DLD1 (cell line): ENCODE measurements around the gene TRAF2.

Source experiments
- in situ Hi-C: cut with HindIII; loops from 2 replicates; pipeline ENCODE4 v1.10.0; 2017; ENCODE audit warnings: low sequenced_read_pairs

TRAF2 gene

DNA sequence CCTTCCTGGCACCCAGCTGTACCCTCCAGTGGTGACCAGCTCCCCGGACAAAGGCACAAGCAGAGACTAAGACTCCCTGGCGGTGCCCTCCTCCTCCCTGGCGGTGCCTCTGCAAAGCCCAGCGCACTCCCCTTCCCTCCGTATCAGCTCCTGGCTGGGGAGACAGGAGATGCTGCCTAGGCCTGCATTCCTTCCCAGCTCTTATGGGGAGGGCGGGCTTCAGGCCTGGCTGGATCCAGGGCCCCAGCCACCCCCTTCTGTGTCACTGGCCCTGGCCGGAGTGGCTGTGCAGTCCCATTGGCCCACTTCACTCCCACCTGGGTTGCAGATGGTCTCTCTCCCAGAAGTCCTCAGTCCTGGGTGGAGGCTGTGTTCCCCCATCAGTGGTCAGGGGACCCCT is 72.2 kb downstream of the TRAF2 start:
- in situ Hi-C loops = no loop called here

DNA sequence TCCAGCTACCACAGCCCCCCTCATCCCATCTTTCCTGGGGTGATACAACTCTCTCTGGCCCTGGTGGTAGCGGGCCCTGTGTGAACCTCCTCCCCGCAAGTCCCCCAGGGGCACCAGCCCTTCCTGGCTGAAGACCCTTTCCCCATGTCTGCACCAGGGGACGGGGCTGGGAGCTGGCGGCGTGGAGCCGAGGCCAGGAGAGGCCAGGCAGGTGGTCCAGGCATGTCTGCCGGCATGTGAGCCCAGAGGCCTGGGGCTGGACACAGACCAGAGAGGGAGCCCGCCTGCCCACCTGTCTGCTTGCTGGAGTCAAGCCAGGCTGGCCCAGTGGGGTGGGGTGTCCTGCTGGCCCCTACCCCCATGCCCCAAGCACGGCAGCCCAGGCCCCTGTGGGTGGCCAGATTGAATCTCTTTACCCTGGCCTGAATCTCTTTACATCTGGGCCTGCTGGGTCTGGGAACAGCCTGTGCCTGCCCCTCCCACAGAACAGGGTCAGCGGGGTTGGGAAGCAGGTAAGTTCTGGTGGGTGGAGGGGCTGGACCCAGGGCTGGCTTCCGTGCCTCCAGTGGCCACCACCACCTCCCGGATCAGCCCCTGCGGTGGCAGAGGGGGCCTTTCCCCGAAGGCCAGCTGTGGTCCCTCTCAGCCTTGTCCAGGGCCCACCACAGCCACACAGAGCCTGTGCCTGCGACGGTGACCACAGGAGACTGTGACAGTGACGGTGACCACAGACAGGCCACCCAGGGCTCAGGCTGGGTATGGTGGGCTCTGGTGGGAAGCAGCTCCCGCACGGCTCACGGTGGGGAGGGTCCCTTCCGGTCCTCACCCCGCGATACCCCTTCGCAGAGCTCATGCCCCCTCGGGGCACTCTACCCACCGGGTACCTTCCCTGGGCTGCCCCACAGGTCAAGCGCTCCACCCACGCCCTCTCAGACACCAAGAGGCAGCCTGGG is 72.9 kb downstream of the TRAF2 start:
- in situ Hi-C loops = no loop called here

DNA sequence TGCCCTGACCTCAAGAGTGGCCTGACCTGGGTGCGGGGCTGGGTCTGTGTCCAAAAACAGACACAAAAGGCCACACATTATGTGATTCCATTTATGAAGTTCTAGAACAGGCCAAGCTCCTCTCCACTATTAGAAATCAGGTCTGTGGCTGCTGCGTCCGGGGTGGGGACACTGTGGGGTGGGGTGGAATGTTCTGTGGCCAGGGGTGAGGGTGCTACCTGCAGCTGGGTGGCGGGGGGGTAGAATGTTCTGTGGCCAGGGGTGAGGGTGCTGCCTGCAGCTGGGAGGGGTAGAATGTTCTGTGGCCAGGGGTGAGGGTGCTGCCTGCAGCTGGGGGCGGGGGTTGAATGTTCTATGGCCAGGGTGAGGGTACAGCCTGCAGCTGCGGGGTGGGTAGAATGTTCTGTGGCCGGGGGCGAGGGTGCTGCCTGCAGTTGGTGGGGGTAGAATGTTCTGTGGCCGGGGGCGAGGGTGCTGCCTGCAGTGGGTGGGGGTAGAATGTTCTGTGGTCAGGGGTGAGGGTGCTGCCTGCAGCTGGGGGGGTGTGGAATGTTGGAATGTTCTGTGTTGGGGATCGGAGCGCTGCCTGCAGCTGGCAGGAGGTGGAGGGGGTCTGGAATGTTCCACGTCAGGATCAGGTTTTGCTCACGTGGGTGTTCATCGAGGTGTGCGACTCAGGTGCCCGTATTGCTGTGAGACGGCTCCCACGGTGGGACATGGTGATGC is 74.1 kb downstream of the TRAF2 start:
- in situ Hi-C loops = no loop called here

- in situ Hi-C loops = no loop called here
Measured at GRCh38 chr9:136960938-136961275, 74.6 kb downstream of the TRAF2 start.

- in situ Hi-C loops = no loop called here
Measured at GRCh38 chr9:136961279-136962065, 75.2 kb downstream of the TRAF2 start.

DNA sequence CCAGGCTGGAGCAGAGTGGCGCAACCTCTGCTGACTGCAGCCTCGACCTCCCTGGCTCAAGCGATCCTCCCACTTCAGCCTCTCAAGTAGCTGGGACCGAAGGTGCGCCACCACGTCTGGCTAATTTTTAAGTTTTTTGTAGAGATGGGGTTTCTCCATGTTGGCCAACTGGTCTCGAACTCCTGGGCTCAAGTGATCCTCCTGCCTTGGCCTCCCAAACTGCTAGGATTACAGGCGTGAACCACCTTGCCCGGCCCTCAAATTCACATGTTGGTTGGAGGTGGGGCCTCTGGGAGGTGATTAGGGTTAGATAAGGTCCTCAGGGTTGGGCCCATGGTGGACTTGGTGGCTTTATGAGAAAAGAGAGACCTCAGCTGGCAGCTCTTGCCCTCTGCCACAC is 75.8 kb downstream of the TRAF2 start:
- in situ Hi-C loops = no loop called here

DNA sequence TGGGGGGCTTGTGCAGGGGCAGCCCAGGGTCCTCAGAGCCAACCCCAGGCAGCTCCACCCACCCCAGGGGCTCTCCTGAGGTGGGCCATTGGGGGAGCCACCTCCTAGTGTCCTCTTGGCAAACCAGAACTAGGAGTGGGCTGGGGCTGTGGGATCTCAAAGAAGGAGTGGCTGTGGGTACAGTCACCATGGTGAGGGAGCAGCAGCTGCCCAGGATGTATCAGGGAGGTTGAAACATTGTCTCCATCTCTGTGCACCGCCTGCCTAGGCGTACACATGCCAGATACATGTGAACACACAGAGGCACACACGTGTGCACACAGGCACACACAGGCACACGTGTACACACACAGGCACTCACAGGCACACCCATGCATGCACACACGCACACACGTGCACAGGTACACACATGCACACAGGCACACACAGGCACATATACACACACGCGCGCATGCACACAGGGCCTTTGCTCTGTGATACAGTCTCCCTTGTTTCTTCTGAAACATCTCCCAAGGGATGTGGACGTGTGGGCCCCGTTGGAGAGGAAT is 76.5 kb downstream of the TRAF2 start:
- in situ Hi-C loops = no loop called here

DNA sequence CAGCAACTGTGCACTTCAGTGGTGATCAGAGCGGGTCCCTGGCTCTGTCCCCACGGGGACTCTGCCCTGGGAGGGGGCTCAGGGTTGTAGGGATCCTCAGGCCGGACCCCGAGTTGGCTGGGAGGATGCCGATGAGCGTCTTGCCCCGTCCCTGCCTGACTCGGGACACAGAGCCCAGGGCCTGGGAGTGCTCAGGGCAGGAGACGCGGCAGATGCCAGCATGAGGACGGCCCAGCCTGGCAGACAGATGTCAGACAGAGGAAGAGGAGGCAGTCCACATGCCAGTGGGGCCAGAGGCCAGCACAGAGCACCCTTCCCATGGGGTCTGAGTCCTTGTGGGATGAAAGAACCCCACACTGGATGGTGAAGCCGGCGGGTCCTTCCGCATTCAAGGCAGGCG is 77.0 kb downstream of the TRAF2 start:
- in situ Hi-C loops = no loop called here

DNA sequence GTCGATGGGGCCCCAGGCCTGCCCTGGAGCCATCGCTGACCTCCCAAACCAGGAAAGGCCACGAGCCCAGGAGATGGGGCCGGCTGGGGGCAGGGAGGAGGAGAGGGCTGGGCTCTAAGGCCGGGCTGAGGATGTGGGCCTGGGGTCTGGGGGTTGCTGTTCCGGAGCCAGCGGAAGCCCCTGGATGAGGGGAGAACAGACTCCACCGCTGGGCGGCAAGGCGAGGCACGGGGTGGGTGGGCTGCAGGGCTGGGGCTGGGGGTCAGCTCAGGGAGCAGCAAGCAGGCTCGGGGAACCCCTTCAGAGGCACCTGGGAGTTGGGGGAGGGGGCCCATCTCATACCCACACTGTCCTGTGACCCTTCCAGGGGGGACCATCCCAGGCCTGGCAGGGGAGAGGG is 77.4 kb downstream of the TRAF2 start:
- in situ Hi-C loops = no loop called here

GRCh38 chr9:136964171-136964689 is 77.9 kb downstream of the TRAF2 start:
- in situ Hi-C loops = no loop called here

DNA sequence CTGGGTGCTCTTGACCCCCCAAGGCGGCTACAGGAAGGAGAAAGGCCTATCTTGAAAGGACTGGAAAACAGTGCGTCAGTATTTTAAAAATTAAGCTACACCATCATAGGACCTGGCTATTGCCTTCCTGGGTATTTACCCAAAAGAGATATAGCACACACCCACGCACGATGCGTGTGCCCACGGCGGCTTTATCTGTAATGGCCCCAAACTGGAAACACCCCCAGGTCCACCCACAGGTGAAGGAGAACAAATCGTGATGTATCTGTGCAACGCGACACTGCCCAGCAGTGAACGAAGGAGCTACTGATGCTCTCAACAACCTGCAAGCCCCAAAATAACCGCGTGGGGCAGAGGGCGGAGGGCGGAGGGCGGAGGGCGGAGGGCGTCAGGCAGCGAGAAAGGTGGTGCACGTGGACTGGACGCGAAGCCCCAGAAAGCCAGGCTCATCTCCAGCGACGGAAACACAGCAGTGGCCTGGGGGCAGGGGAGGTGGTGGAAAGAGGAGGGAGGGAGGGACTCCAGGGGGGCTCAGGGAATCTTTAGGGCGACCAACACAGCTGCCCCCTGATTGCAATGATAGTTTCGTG is 78.6 kb downstream of the TRAF2 start:
- in situ Hi-C loops = no loop called here

- in situ Hi-C loops = no loop called here
Measured at GRCh38 chr9:136965771-136966484, 79.6 kb downstream of the TRAF2 start.

DNA sequence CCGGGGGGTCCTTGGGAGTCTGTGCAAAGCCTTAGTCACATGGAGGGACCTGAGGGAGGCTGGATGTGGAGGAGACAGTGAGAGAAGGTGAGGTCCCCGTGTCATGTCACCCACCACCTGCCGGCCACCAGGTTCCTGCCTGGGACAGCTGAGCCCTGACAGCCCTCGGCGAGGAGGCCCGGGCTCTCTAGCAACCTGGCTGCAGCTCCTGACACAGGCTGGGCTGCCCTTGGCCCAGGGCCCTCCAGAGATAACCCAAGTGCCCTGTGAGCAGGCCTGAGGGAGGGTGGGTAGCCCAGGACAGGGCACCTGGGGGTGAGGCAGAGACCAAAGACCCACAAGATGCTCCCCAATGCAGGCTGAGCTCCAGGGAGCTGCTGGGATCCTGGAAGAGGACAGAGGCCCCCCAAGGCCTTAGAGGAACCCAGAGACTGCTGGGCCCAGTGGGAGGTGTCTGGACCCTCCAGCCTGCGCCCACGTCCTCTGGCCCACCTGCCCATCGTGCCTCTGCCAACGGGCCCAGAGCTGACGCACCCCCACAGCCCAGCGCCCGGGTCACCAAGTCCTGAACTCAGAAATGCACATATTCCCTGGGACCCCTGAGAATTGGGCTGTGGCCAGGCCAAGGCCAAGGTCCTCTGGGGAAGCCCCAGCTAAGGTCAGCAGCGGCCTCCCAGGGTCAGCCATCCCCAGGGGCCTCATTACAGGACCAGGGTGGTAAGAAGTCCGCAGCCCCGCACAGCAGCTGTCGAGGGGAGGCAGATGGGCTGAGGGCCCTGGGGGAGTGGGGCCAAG is 82.2 kb downstream of the TRAF2 start:
- in situ Hi-C loops = no loop called here

GRCh38 chr9:136969150-136969549 is 82.8 kb downstream of the TRAF2 start:
- in situ Hi-C loops = no loop called here

- in situ Hi-C loops = no loop called here
Measured at GRCh38 chr9:136969774-136970173, 83.5 kb downstream of the TRAF2 start.

GRCh38 chr9:136970361-136970760 is 84.0 kb downstream of the TRAF2 start:
- in situ Hi-C loops = no loop called here

DNA sequence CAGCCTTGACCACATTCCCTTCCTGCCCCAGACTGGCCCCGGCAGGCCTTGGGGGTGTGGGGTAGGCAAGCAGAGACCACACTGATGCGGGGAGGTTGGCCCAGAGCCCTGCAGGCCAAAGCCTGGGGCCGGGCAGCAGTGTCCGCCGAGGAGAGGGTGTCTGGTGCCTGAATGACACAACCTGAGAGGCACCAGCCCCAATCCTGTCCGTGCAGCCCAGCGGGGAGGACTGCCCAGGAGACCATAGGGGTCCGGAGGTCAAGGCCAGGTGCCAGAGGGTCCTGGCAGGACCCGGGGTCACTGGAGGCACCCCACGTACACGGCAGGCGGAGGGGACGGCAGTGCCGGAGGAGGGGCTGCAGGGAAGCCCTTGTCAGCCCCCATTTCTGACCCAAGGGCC is 85.4 kb downstream of the TRAF2 start:
- in situ Hi-C loops = no loop called here

GRCh38 chr9:136972335-136972734 is 86.0 kb downstream of the TRAF2 start:
- in situ Hi-C loops = no loop called here

GRCh38 chr9:136972743-136973142 is 86.4 kb downstream of the TRAF2 start:
- in situ Hi-C loops = no loop called here
